SK-N-SH (cell line): Measurements from ENCODE around the gene IGFL1. TPM values are rescaled to one million over a fixed set of nuclear protein-coding genes. Genes with fewer than 3 reads are reported as not detected.
"Not testable (repeated sequence)": the region's sequence is repeated elsewhere in the genome, so short reads cannot be mapped to it uniquely, and the experiment has no call there.

Experiments used
- CTCF ChIA-PET: fragments of 300-600, 350-600 bp; formaldehyde crosslinking; extraction: SDS; loops from one replicate; lab custom pipeline; 2021; lab: Yijun Ruan, JAX
- POLR2A ChIA-PET: fragments of 350-600 bp; sonication (Branson Sonifier 250); formaldehyde crosslinking; extraction: SDS; loops from one replicate; lab custom pipeline; 2020; ENCODE audit warnings: antibody characterized with exemption, inconsistent platforms; lab: Yijun Ruan, JAX
- DNase-seq: peaks from one replicate; pipeline ENCODE4 v3.0.0; 2012
- H2AFZ ChIP-seq: fragments of 200-600 bp; sonication (generic); 2 replicates; pipeline ENCODE4 v1.8.1; 2016; ENCODE audit warnings: antibody characterized with exemption, mild to moderate bottlenecking, low read depth
- H3F3A ChIP-seq: fragments of 200-600 bp; sonication (generic); replicated peaks from 2 replicates; pipeline ENCODE3; 2016; ENCODE audit warnings: antibody characterized with exemption, mild to moderate bottlenecking; ENCODE audit not compliant: insufficient read depth
- H3K27ac ChIP-seq, 2 experiments: fragments of 200-500 bp in 1 of 2; fragments of 200-600 bp in 1 of 2; sonication (Bioruptor generic) in 1 of 2; sonication (generic), shearing (Covaris generic) in 1 of 2; 2 replicates each; pipeline versions ENCODE4 v1.5.1 to v1.6.1; 2014 to 2016; ENCODE audit warnings: low read depth in 2 of 2, inconsistent platforms in 1 of 2, low read length in 1 of 2, mild to moderate bottlenecking in 1 of 2, mixed read lengths in 1 of 2
- H3K27me3 ChIP-seq: fragments of 200-600 bp; sonication (generic), shearing (Covaris generic); 2 replicates; pipeline ENCODE4 v1.6.1; 2016; ENCODE audit warnings: mixed run types; ENCODE audit not compliant: insufficient read depth
- H3K36me3 ChIP-seq, 2 experiments: fragments of 200-500 bp in 1 of 2; fragments of 200-600 bp in 1 of 2; sonication (Bioruptor generic) in 1 of 2; sonication (generic) in 1 of 2; replicated peaks in 1 of 2; 2 replicates each; pipeline versions ENCODE3 to v1.5.1; 2014 to 2016; ENCODE audit warnings: low read length in 1 of 2, mild to moderate bottlenecking in 1 of 2; ENCODE audit not compliant: insufficient read depth in 2 of 2, control insufficient read depth in 1 of 2
- H3K4me1 ChIP-seq, 2 experiments: fragments of 200-500 bp in 1 of 2; fragments of 200-600 bp in 1 of 2; sonication (Bioruptor generic) in 1 of 2; sonication (generic), shearing (Covaris generic) in 1 of 2; 2 replicates each; pipeline versions ENCODE4 v1.5.1 to v1.6.1; 2014 to 2016; ENCODE audit warnings: low read depth in 1 of 2, low read length in 1 of 2, mixed run types in 1 of 2; ENCODE audit not compliant: insufficient read depth in 2 of 2, control insufficient read depth in 1 of 2
- H3K4me2 ChIP-seq: fragments of 200-600 bp; sonication (generic), shearing (Covaris generic); 2 replicates; pipeline ENCODE4 v1.6.1; 2017; ENCODE audit warnings: mixed run types
- H3K4me3 ChIP-seq, 2 experiments: fragments of 200-500 bp in 1 of 2; fragments of 200-600 bp in 1 of 2; sonication (Bioruptor generic) in 1 of 2; sonication (generic), shearing (Covaris generic) in 1 of 2; 2 replicates each; pipeline versions ENCODE4 v1.5.1 to v1.8.1; 2014 to 2016; ENCODE audit warnings: low read depth in 2 of 2, inconsistent platforms in 1 of 2, low read length in 1 of 2, mild to moderate bottlenecking in 1 of 2, mixed read lengths in 1 of 2, moderate library complexity in 1 of 2
- H3K79me2 ChIP-seq: fragments of 200-600 bp; sonication (generic); 2 replicates; pipeline ENCODE4 v1.8.1; 2017; ENCODE audit warnings: mild to moderate bottlenecking; ENCODE audit not compliant: insufficient read depth
- H3K9ac ChIP-seq: fragments of 200-600 bp; sonication (generic); 2 replicates; pipeline ENCODE4 v1.6.1; 2017; ENCODE audit warnings: mixed run types
- H3K9me2 ChIP-seq: fragments of 200-600 bp; sonication (generic); 2 replicates; pipeline ENCODE4 v1.6.1; 2017; ENCODE audit warnings: mixed run types
- H3K9me3 ChIP-seq: fragments of 200-600 bp; sonication (generic); 2 replicates; pipeline ENCODE4 v1.6.1; 2017; ENCODE audit warnings: mixed run types, mild to moderate bottlenecking, moderate library complexity
- H4K20me1 ChIP-seq: fragments of 200-600 bp; sonication (generic); 2 replicates; pipeline ENCODE4 v1.6.1; 2017; ENCODE audit warnings: mild to moderate bottlenecking, mixed run types; ENCODE audit not compliant: insufficient read depth
- CHD2 ChIP-seq: fragments of 150-350 bp; IDR thresholded peaks from 2 replicates; pipeline ENCODE4 v1.6.1; 2018; ENCODE audit warnings: low read length; ENCODE audit not compliant: partially characterized antibody
- GABPA ChIP-seq: IDR thresholded peaks from 2 replicates; pipeline ENCODE4 v1.4.0; 2012; ENCODE audit warnings: low read depth, mild to moderate bottlenecking
- IRF3 ChIP-seq: fragments of 150-350 bp; IDR thresholded peaks from 2 replicates; pipeline ENCODE4 v1.6.1; 2016; ENCODE audit warnings: mild to moderate bottlenecking, low read depth, low read length
- NRF1 ChIP-seq: IDR thresholded peaks from 2 replicates; pipeline ENCODE4 v1.6.1; 2012; ENCODE audit warnings: low read depth, mild to moderate bottlenecking, low read length
- PBX3 ChIP-seq: IDR thresholded peaks from 2 replicates; pipeline ENCODE4; 2012
- POLR2AphosphoS5 ChIP-seq: IDR thresholded peaks from 2 replicates; pipeline ENCODE4 v1.6.1; 2012; ENCODE audit warnings: low read depth, low read length
- RCOR1 ChIP-seq: fragments of 150-350 bp; IDR thresholded peaks from 2 replicates; pipeline ENCODE4 v1.6.1; 2017; ENCODE audit warnings: antibody characterized with exemption, low read length
- TAF1 ChIP-seq: IDR thresholded peaks from 2 replicates; pipeline ENCODE4 v1.6.1; 2012; ENCODE audit warnings: low read depth, mild to moderate bottlenecking, low read length, moderate library complexity, borderline replicate concordance
- USF2 ChIP-seq: fragments of 150-350 bp; IDR thresholded peaks from 2 replicates; pipeline ENCODE4 v1.6.1; 2017; ENCODE audit warnings: antibody characterized with exemption, low read length, low read depth, borderline replicate concordance
- WGBS: methylation state at CpG from one replicate; pipeline ENCODE4 v1.1.6; 2017; ENCODE audit warnings: low lambda C conversion rate; 5-methylcytosine and 5-hydroxymethylcytosine counted together
- polyA plus RNA-seq, 3 experiments: library from polyadenylated mRNA; depleted of rRNA; stranded (reverse); fragments of >200 nt; gene quantifications; 2 replicates each; pipeline ENCODE4 v1.2.3, GENCODE V29; 2012

Gene IGFL1
- polyA plus RNA-seq, 1 of the 3 experiments (the other 2 are of a cell fraction) = not detected

GRCh38 chr19:46191972-46192371 is 37.6 kb upstream of the IGFL1 start:
- Histone ChIP-seq H3K9me2 (no peaks in the 10 kb centered on the region), H3K79me2 (no peaks in the 10 kb centered on the region), H3K4me3 (no peak overlapping the region), H3K27me3 (no peaks in the 10 kb centered on the region; the same call in 1 of the 2 replicates), H2AFZ (no peak overlapping the region), H3K9me3 (no peaks in the 10 kb centered on the region), H3K9ac (no peak overlapping the region), H3K36me3 (no peaks in the 10 kb centered on the region), H3F3A (peaks cover 7% of the 10 kb centered on the region), H4K20me1 (no peaks in the 10 kb centered on the region), H3K27ac (no peak overlapping the region), H3K4me1 (no peaks in the 10 kb centered on the region), H3K4me2 (no peak overlapping the region)
- ChIA-PET POLR2A (interaction anchor here (0.8 kb wide), 1 partner anchor 109 kb away, joined by 3 read pairs; no protein-coding TSS in a partner anchor), CTCF (interaction anchor here (1.1 to 2.0 kb wide), 4 partner anchors 73 to 166 kb away, joined by 3 to 7 read pairs (median 4); no protein-coding TSS in a partner anchor)
- TF ChIP-seq GABPA (no peak), IRF3 (no peak), RCOR1 (no peak), CHD2 (no peak), PBX3 (no peak), NRF1 (no peak), USF2 (no peak), POLR2AphosphoS5 (no peak), TAF1 (no peak)
- no peak for DNase-seq
- 20% methylated on average over 3 of the region's 3 CpGs for WGBS

GRCh38 chr19:46192626-46192991 is 36.9 kb upstream of the IGFL1 start:
- H3K4me3 ChIP-seq, H3K79me2 ChIP-seq, H3K27me3 ChIP-seq, H2AFZ ChIP-seq, H3K36me3 ChIP-seq, H3K9me2 ChIP-seq, H3K9ac ChIP-seq, H3K4me1 ChIP-seq, DNase-seq, POLR2A ChIA-PET, H3K9me3 ChIP-seq, H4K20me1 ChIP-seq, H3K27ac ChIP-seq, H3F3A ChIP-seq: not testable (repeated sequence)
- peak overlapping the region; percentile 48; the same call in 1 of the 2 replicates for H3K4me2 ChIP-seq
- WGBS = 37% methylated on average over 5 of the region's 5 CpGs
- CTCF ChIA-PET = interaction anchor here (1.4 kb wide), 1 partner anchor 110 kb away, joined by 3 read pairs; no protein-coding TSS in a partner anchor
